Jurkat, Clone E6-1 (cell line): ENCODE data around the gene PRSS33.

Experiments
- DNase-seq: peaks from one replicate; pipeline ENCODE4 v3.0.0-alpha.2; 2011; ENCODE audit warnings: low read depth, low spot score
- H3K4me3 ChIP-seq: 2 replicates; pipeline ENCODE4 v1.5.1; 2011; ENCODE audit warnings: mild to moderate bottlenecking, low read length, control low read depth, moderate library complexity

Gene PRSS33

GRCh38 chr16:2822158-2822495 lies 34.8 kb upstream of the PRSS33 start:
- DNase-seq = no peak
- no peak overlapping the region for H3K4me3 ChIP-seq

GRCh38 chr16:2821487-2822157 lies 34.3 kb upstream of the PRSS33 start:
- no peak for DNase-seq
- H3K4me3 ChIP-seq = no peak overlapping the region

GRCh38 chr16:2820836-2821486 lies 33.6 kb upstream of the PRSS33 start:
- no peak for DNase-seq
- no peak overlapping the region for H3K4me3 ChIP-seq

GRCh38 chr16:2819939-2820835 lies 32.8 kb upstream of the PRSS33 start:
- no peak overlapping the region for H3K4me3 ChIP-seq
- no peak for DNase-seq

GRCh38 chr16:2819179-2819938 lies 32.0 kb upstream of the PRSS33 start:
- no peak for DNase-seq

GRCh38 chr16:2818272-2818876 lies 31.0 kb upstream of the PRSS33 start:
- H3K4me3 ChIP-seq = no peak overlapping the region
- no peak for DNase-seq

More at GRCh38 chr16:2819179-2819938, 32.0 kb upstream of the PRSS33 start:
- no peak overlapping the region for H3K4me3 ChIP-seq

- DNase-seq = no peak
- no peak overlapping the region for H3K4me3 ChIP-seq
Observed at GRCh38 chr16:2817340-2818271, 30.2 kb upstream of the PRSS33 start.

- no peak for DNase-seq
- no peak within 1 kb of the TSS for H3K4me3 ChIP-seq
Observed at GRCh38 chr16:2816751-2817339, 29.5 kb upstream of the PRSS33 start, which contains the start of gene PRSS21. TSS of gene PRSS21 (plus strand) at chr16:2817237. CDS start at chr16:2817269, 32 bp downstream.

- DNase-seq = no peak
- no peak overlapping the region for H3K4me3 ChIP-seq
Observed at GRCh38 chr16:2815299-2815771, 28.0 kb upstream of the PRSS33 start.

- no peak overlapping the region for H3K4me3 ChIP-seq
- no peak for DNase-seq
Observed at GRCh38 chr16:2814551-2815298, 27.4 kb upstream of the PRSS33 start.

- H3K4me3 ChIP-seq = no peak overlapping the region
- DNase-seq = no peak
Observed at GRCh38 chr16:2813771-2814221, 26.4 kb upstream of the PRSS33 start.

- DNase-seq = no peak
- H3K4me3 ChIP-seq = no peak overlapping the region
Observed at GRCh38 chr16:2811703-2812471, 24.5 kb upstream of the PRSS33 start.

- no peak overlapping the region for H3K4me3 ChIP-seq
- no peak for DNase-seq
Observed at GRCh38 chr16:2810651-2811050, 23.3 kb upstream of the PRSS33 start.

- no peak for DNase-seq
Observed at GRCh38 chr16:2809149-2809760, 21.9 kb upstream of the PRSS33 start.

GRCh38 chr16:2808181-2808580 lies 20.8 kb upstream of the PRSS33 start:
- no peak overlapping the region for H3K4me3 ChIP-seq
- DNase-seq = no peak

More at GRCh38 chr16:2809149-2809760, 21.9 kb upstream of the PRSS33 start:
- H3K4me3 ChIP-seq = no peak overlapping the region
